ENCODE data around the gene DNAH5. TPM values are rescaled to one million over a fixed set of nuclear protein-coding genes. Genes with fewer than 3 reads are reported as not detected.

DNAH5 gene
- total and polyA plus RNA-seq, 2 experiments from 2014 or later, result 0.56 to 0.97 TPM

- no peak for TF ChIP-seq ETS1 (IDR thresholded peaks at IDR 0.05)
Observed at GRCh38 chr5:13745508-13745907, 199.0 kb downstream of the DNAH5 start (continued).

- H3K27ac Mint-ChIP-seq, result no peak overlapping the region; the same call in 1 of the 2 replicates
- DNase-seq (ENCODE audit: low spot score) (no peak), ATAC-seq (no peak)
- Histone ChIP-seq H3K36me3 (ENCODE audit: insufficient read depth) (no peaks in the 10 kb centered on the region), H3K79me2 (replicated peaks; ENCODE audit: insufficient read depth) (no peaks in the 10 kb centered on the region), H3K27me3 (ENCODE audit: insufficient read depth) (no peaks in the 10 kb centered on the region), H3K4me3 (no peak overlapping the region), H3K27ac (ENCODE audit: low read depth) (no peak overlapping the region), H4K20me1 (replicated peaks; ENCODE audit: insufficient read depth) (no peaks in the 10 kb centered on the region), H3K4me2 (no peak overlapping the region), H3F3A (replicated peaks; ENCODE audit: low read depth) (no peaks in the 10 kb centered on the region), H3K9me2 (ENCODE audit: insufficient read depth) (peaks cover 7% of the 10 kb centered on the region; the same call in 1 of the 2 replicates), H2AFZ (no peak overlapping the region), H3K4me1 (ENCODE audit: insufficient read depth) (no peaks in the 10 kb centered on the region)
- H3K4me1 Mint-ChIP-seq, result no peaks in the 10 kb centered on the region
- H3K9me3 Mint-ChIP-seq, result no peaks in the 10 kb centered on the region
- H3K4me3 Mint-ChIP-seq, result no peak overlapping the region
- H3K36me3 Mint-ChIP-seq (ENCODE audit: low read depth), result no peaks in the 10 kb centered on the region
- H3K27me3 Mint-ChIP-seq (ENCODE audit: insufficient read depth, low read depth, poor library complexity), result no peaks in the 10 kb centered on the region
- TF ChIP-seq JUNB (IDR thresholded peaks at IDR 0.05; ENCODE audit: unreplicated experiment) (no peak), CTCF (conservative IDR thresholded peaks at IDR 0.05; ENCODE audit: low read depth in 2 of 2) (no peak), ZNF331 (CRISPR knock-in tag; IDR thresholded peaks at IDR 0.05; ENCODE audit: low read depth) (no peak), REST (IDR thresholded peaks at IDR 0.05; ENCODE audit: unreplicated experiment) (no peak), ZNF114 (CRISPR knock-in tag; IDR thresholded peaks at IDR 0.05) (no peak), ETS1 (IDR thresholded peaks at IDR 0.05) (no peak), STAT1 (IDR thresholded peaks at IDR 0.05; ENCODE audit: unreplicated experiment) (no peak), EZH2 (IDR thresholded peaks at IDR 0.05; ENCODE audit: low read depth, unreplicated experiment) (no peak), CREB1 (CRISPR knock-in tag; IDR thresholded peaks at IDR 0.05; ENCODE audit: low read depth) (no peak), EZH2phosphoT487 (IDR thresholded peaks at IDR 0.05; ENCODE audit: unreplicated experiment) (no peak), POLR2AphosphoS5 (IDR thresholded peaks at IDR 0.05; ENCODE audit: low read depth) (no peak), ZNF462 (CRISPR knock-in tag; IDR thresholded peaks at IDR 0.05) (no peak)
Observed at GRCh38 chr5:13740471-13740870, 204.0 kb downstream of the DNAH5 start.

Measured in GM23338 (cell line).